HepG2 (cell line): Measurements from ENCODE around the gene ABCB9. TPM values are rescaled to one million over a fixed set of nuclear protein-coding genes. Genes with fewer than 3 reads are reported as not detected.

ENCODE experiments used
- ATAC-seq: fragments of 200-7000 bp; cut with Tn5 transposase; 3 replicates; pipeline ENCODE4 v1.9.1; 2020; ENCODE audit warnings: mild to moderate bottlenecking, moderate library complexity
- BruUV-seq: library from RNA; stranded (reverse); fragments of 400-500 nt; replicated peaks from 2 replicates; lab custom pipeline; 2021; lab: Mats Ljungman, UMichigan
- CTCF ChIA-PET: fragments of 300-600 bp; formaldehyde crosslinking; extraction: SDS; loops from one replicate; lab custom pipeline; 2021; ENCODE audit warnings: low total read pairs, inconsistent platforms, low intra/inter-chr PET ratio; lab: Yijun Ruan, JAX
- POLR2A ChIA-PET: fragments of 350-600 bp; sonication (Branson Sonifier 250); formaldehyde crosslinking; loops from one replicate; lab custom pipeline; 2020; ENCODE audit warnings: antibody characterized with exemption, inconsistent platforms; lab: Yijun Ruan, JAX
- DNase-seq: peaks from one replicate; pipeline ENCODE4 v3.0.0-alpha.2; 2015; ENCODE audit warnings: low spot score
- FAIRE-seq: peaks from 3 replicates; lab custom pipeline; 2011; peaks lifted over from hg19 to GRCh38; lab: Jason Lieb, UNC
- H2AFZ ChIP-seq: one replicate; pipeline ENCODE4 v1.6.1; 2011; ENCODE audit warnings: low read length, inconsistent platforms
- H3K27ac ChIP-seq: fragments of 300-600 bp; 3 replicates; pipeline ENCODE4 v1.8.0; 2011; ENCODE audit warnings: mixed run types, mild to moderate bottlenecking, mixed read lengths, low read length, inconsistent platforms; ENCODE audit not compliant: insufficient read depth; ENCODE audit errors: extremely low read length
- H3K27me3 ChIP-seq, 2 experiments: fragments of 200-600 bp in 1 of 2; 2 replicates in 1 of 2; 3 replicates in 1 of 2; pipeline versions ENCODE4 v1.6.0 to v1.8.0; 2011; ENCODE audit warnings: low read length in 2 of 2, mild to moderate bottlenecking in 2 of 2, moderate library complexity in 2 of 2, inconsistent platforms in 1 of 2; ENCODE audit not compliant: insufficient read depth in 2 of 2, control insufficient read depth in 1 of 2
- H3K36me3 ChIP-seq, 2 experiments: fragments of 200-600 bp in 1 of 2; replicated peaks in 1 of 2; 2 replicates in 1 of 2; 3 replicates in 1 of 2; pipeline versions ENCODE4 v1.5.1 to v1.8.0; 2011; ENCODE audit warnings: low read length in 2 of 2, inconsistent platforms in 1 of 2; ENCODE audit not compliant: insufficient read depth in 2 of 2, control insufficient read depth in 1 of 2
- H3K4me1 ChIP-seq: 2 replicates; pipeline ENCODE4 v1.5.1; 2012; ENCODE audit warnings: low read length, inconsistent platforms; ENCODE audit not compliant: insufficient read depth
- H3K4me2 ChIP-seq: 2 replicates; pipeline ENCODE4 v1.6.0; 2011; ENCODE audit warnings: low read depth, low read length, inconsistent platforms
- H3K4me3 ChIP-seq, 3 experiments: fragments of 200-600 bp in 1 of 3; sonication (generic), shearing (Covaris generic) in 1 of 3; replicated peaks in 1 of 3; 2 replicates each; pipeline ENCODE4 v1.5.1; 2011 to 2016; ENCODE audit warnings: low read length in 3 of 3, inconsistent platforms in 2 of 3, low read depth in 2 of 3, mild to moderate bottlenecking in 2 of 3, control low read depth in 1 of 3, mixed read lengths in 1 of 3; ENCODE audit not compliant: insufficient read depth in 1 of 3
- H3K79me2 ChIP-seq: one replicate; pipeline ENCODE4 v1.6.1; 2011; ENCODE audit warnings: low read length, inconsistent platforms; ENCODE audit not compliant: insufficient read depth
- H3K9ac ChIP-seq: 2 replicates; pipeline ENCODE4 v1.6.0; 2011; ENCODE audit warnings: mild to moderate bottlenecking, low read depth, low read length, inconsistent platforms; ENCODE audit not compliant: insufficient read depth
- H3K9me3 ChIP-seq: 2 replicates; pipeline ENCODE4 v1.5.1; 2012; ENCODE audit warnings: mild to moderate bottlenecking, low read length
- H4K20me1 ChIP-seq: 2 replicates; pipeline ENCODE4 v1.6.0; 2011; ENCODE audit warnings: inconsistent platforms, mild to moderate bottlenecking, low read length, moderate library complexity; ENCODE audit not compliant: insufficient read depth
- RORA ChIP-seq: sonication (generic); formaldehyde crosslinking; IDR thresholded peaks from 2 replicates; pipeline ENCODE4 v1.5.0; 2020; ENCODE audit warnings: mild to moderate bottlenecking, missing genetic modification reagents, moderate library complexity
- TARDBP ChIP-seq: sonication (generic); formaldehyde crosslinking; IDR thresholded peaks from 2 replicates; pipeline ENCODE4 v1.8.0; 2022; ENCODE audit warnings: mild to moderate bottlenecking, missing genetic modification reagents
- ZFP1 ChIP-seq: IDR thresholded peaks from 2 replicates; pipeline ENCODE4 v1.6.1; 2016
- ZNF367 ChIP-seq: sonication (generic); formaldehyde crosslinking; IDR thresholded peaks from 2 replicates; pipeline ENCODE4 v1.4.0; 2020; ENCODE audit warnings: missing genetic modification reagents, borderline replicate concordance
- ZNF558 ChIP-seq: sonication (generic); formaldehyde crosslinking; IDR thresholded peaks from 2 replicates; pipeline ENCODE4 v1.9.0; 2022; ENCODE audit warnings: mild to moderate bottlenecking, missing genetic modification reagents, borderline replicate concordance
- ZNF776 ChIP-seq: sonication (generic); formaldehyde crosslinking; IDR thresholded peaks from 2 replicates; pipeline ENCODE4 v1.4.0; 2020; ENCODE audit warnings: mild to moderate bottlenecking, missing genetic modification reagents
- ZUFSP ChIP-seq: sonication (generic); formaldehyde crosslinking; IDR thresholded peaks from 2 replicates; pipeline ENCODE4 v1.9.0; 2021; ENCODE audit warnings: missing genetic modification reagents, mild to moderate bottlenecking, borderline replicate concordance
- WGBS: methylation state at CpG from one replicate; pipeline ENCODE4 v1.1.6; 2017; ENCODE audit warnings: low lambda C conversion rate; 5-methylcytosine and 5-hydroxymethylcytosine counted together
- in situ Hi-C: cut with HindIII; loops from 2 replicates; pipeline ENCODE4 v1.10.0; 2017; ENCODE audit warnings: low pct_unique_long_range_greater_than_20kb; ENCODE audit not compliant: extremely low pct_ligation_motif_present
- intact Hi-C: fragments of 100-400 bp; cut with micrococcal nuclease; formaldehyde crosslinking; loops from one replicate; pipeline ENCODE4 v1.10.0; 2022; ENCODE audit not compliant: unreplicated experiment
- polyA plus RNA-seq, 8 experiments: library from polyadenylated mRNA; depleted of rRNA in 3 of 8; stranded (reverse) in 7 of 8; unstranded in 1 of 8; fragments of >200 nt; fragmentation: Illumina TruSeq in 4 of 8; extraction: Trizol in 4 of 8; gene quantifications; 2 replicates each; pipeline versions ENCODE4 v1.2.1 to v1.2.3, GENCODE V29; 2011 to 2016; ENCODE audit warnings: low read depth in 4 of 8, missing spikeins in 1 of 8, mixed read lengths in 1 of 8; ENCODE audit not compliant: insufficient read depth in 1 of 8
- total RNA-seq, 5 experiments: library from RNA; depleted of rRNA; stranded (reverse); fragments of >200 nt; fragmentation: Illumina TruSeq; extraction: Trizol; gene quantifications; 2 replicates each; pipeline ENCODE4 v1.2.3, GENCODE V29; 2016; ENCODE audit warnings: low read depth in 1 of 5
- TF ChIP-seq, protein P1 (sequence below): sonication (generic); formaldehyde crosslinking; IDR thresholded peaks from 2 replicates; pipeline ENCODE4 v1.4.0; 2020; ENCODE audit warnings: missing genetic modification reagents
- TF ChIP-seq, protein P2 (sequence below): sonication (generic); formaldehyde crosslinking; conservative IDR thresholded peaks from 2 replicates; pipeline ENCODE4 v1.8.0; 2022; ENCODE audit warnings: missing genetic modification reagents

Gene ABCB9
- total and polyA plus RNA-seq, 2 of the 13 experiments (the other 11 are each of a cell fraction or from before 2014, with no cell fraction given), result 5.1 to 6.0 TPM

DNA sequence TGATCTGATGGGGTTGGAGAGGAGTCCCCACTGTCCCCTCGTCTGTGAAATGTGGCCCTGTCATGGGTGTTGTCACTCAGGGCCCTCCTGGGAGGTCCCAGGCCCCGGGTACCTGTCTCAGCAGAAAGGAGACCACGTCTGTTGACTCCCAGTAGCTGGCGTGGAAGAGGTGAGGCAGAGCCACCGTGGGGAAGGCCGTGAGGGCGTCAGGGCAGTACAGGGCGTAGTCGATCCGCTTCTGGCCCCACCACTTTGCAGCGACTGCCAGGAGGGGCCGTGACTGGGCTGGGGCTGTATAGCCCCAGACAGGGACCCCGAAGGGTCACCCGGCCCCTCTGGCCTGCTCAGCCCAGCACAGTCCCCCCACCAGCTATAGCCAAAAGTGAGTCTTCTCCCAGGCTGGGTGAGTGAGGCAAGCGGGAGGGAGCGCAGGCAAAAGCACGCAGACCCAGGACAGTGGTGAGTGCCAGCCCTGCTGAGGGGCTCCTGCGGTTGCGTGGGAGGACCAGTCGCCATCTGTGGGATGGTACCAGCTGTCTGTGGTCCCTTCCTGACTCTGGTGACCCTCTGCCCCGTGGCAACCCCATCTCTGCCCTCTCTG is 22.4 kb upstream of the ABCB9 start:
- intact Hi-C loops (no loop called here), in situ Hi-C loops (no loop called here)
- H3K27ac ChIP-seq, result no peak overlapping the region
- H3K4me2 ChIP-seq, result no peak overlapping the region
- H3K4me3 ChIP-seq, result no peak overlapping the region
- WGBS, result 92% methylated on average over 17 of the region's 21 CpGs
- ATAC-seq (no peak), FAIRE-seq (no peak), DNase-seq (no peak)
- H4K20me1 ChIP-seq, result no peaks in the 10 kb centered on the region
- H3K79me2 ChIP-seq, result no peaks in the 10 kb centered on the region
- peaks cover 19% of the 10 kb centered on the region for H3K4me1 ChIP-seq
- CTCF ChIA-PET, result no interaction called here
- H2AFZ ChIP-seq, result no peak overlapping the region
- H3K9ac ChIP-seq, result no peak overlapping the region
- H3K9me3 ChIP-seq, result no peaks in the 10 kb centered on the region
- no TSS peak for BruUV-seq
- POLR2A ChIA-PET, result interaction anchor here (1.5 kb wide), 1 partner anchor 244 kb away, joined by 4 read pairs; the partner anchor contains the start of genes MPHOSPH9 and MTRFR
- no peaks in the 10 kb centered on the region for H3K27me3 ChIP-seq
- peaks cover 4 to 6% of the 10 kb centered on the region in 2 experiments; a peak in 3 of 5 replicates for H3K36me3 ChIP-seq
- TF ChIP-seq RORA (CRISPR knock-in tag) (no peak), ZNF367 (CRISPR knock-in tag) (no peak), ZNF776 (no peak), TARDBP (CRISPR knock-in tag) (no peak), ZNF558 (CRISPR knock-in tag) (no peak), ZUFSP (CRISPR knock-in tag) (no peak), ZFP1 (CRISPR knock-in tag) (no peak)
- TF ChIP-seq, protein P1, sequence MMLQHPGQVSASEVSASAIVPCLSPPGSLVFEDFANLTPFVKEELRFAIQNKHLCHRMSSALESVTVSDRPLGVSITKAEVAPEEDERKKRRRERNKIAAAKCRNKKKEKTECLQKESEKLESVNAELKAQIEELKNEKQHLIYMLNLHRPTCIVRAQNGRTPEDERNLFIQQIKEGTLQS (CRISPR knock-in tag), result no peak
- TF ChIP-seq, protein P2, sequence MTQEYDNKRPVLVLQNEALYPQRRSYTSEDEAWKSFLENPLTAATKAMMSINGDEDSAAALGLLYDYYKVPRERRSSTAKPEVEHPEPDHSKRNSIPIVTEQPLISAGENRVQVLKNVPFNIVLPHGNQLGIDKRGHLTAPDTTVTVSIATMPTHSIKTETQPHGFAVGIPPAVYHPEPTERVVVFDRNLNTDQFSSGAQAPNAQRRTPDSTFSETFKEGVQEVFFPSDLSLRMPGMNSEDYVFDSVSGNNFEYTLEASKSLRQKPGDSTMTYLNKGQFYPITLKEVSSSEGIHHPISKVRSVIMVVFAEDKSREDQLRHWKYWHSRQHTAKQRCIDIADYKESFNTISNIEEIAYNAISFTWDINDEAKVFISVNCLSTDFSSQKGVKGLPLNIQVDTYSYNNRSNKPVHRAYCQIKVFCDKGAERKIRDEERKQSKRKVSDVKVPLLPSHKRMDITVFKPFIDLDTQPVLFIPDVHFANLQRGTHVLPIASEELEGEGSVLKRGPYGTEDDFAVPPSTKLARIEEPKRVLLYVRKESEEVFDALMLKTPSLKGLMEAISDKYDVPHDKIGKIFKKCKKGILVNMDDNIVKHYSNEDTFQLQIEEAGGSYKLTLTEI (CRISPR knock-in tag), result no peak
- TF ChIP-seq, all 625 proteins: peak for 0
